Heart left ventricle (tissue), 16 donors: ENCODE results near the gene MPLKIP. TPM values are rescaled to one million over a fixed set of nuclear protein-coding genes. Genes with fewer than 3 reads are reported as not detected.

Source experiments
- ATAC-seq, 4 donors: fragments of 200-7000 bp; cut with Tn5 transposase; one replicate each; pipeline ENCODE4 v1.9.1; 2020 to 2022; ENCODE audit warnings: moderate library complexity in 4 of 4, mild to moderate bottlenecking in 3 of 4, moderate number of reproducible peaks in 1 of 4
- DNase-seq, 5 donors: peaks; one replicate each; pipeline ENCODE4 v3.0.0-alpha.2; 2020
- H3K27ac ChIP-seq, 12 donors: fragments of 200-600 bp; sonication (generic) in 4 of 12; one replicate each; pipeline versions ENCODE4 v1.5.0 to v1.8.0; 2016 to 2022; ENCODE audit warnings: mild to moderate bottlenecking in 2 of 12
- H3K27me3 ChIP-seq, 9 donors: fragments of 200-600 bp; sonication (generic) in 2 of 9; one replicate each; pipeline versions ENCODE4 v1.5.1 to v1.8.0; 2016 to 2022; ENCODE audit warnings: mild to moderate bottlenecking in 3 of 9
- H3K36me3 ChIP-seq, 9 donors: fragments of 200-600 bp; sonication (generic) in 2 of 9; one replicate each; pipeline versions ENCODE4 v1.5.0 to v1.8.0; 2018 to 2022; ENCODE audit warnings: mild to moderate bottlenecking in 2 of 9
- H3K4me1 ChIP-seq, 12 donors: fragments of 200-600 bp; sonication (generic) in 4 of 12; one replicate each; pipeline versions ENCODE4 v1.5.0 to v1.8.0; 2016 to 2022; ENCODE audit warnings: mild to moderate bottlenecking in 3 of 12
- H3K4me3 ChIP-seq, 12 donors: fragments of 200-600 bp; sonication (generic) in 4 of 12; one replicate each; pipeline versions ENCODE4 v1.5.0 to v1.8.0; 2017 to 2022; ENCODE audit warnings: mild to moderate bottlenecking in 9 of 12, moderate library complexity in 4 of 12
- H3K9me3 ChIP-seq, 12 donors: fragments of 200-600 bp; sonication (generic) in 4 of 12; one replicate each; pipeline versions ENCODE4 v1.5.0 to v1.8.0; 2016 to 2022; ENCODE audit warnings: mild to moderate bottlenecking in 1 of 12
- CTCF ChIP-seq, 12 donors: fragments of 200-600 bp; sonication (generic) in 4 of 12; IDR thresholded peaks; one replicate each; pipeline versions ENCODE4 v1.5.0 to v1.8.0; 2018 to 2022; ENCODE audit warnings: antibody characterized with exemption in 12 of 12, mild to moderate bottlenecking in 5 of 12
- POLR2A ChIP-seq, 2 donors: fragments of 450-650 bp; IDR thresholded peaks; one replicate each; pipeline ENCODE4 v1.6.1; 2017; ENCODE audit warnings: antibody characterized with exemption in 2 of 2, mild to moderate bottlenecking in 2 of 2, moderate library complexity in 2 of 2
- WGBS, 4 donors: extraction: QIAGEN DNeasy Blood & Tissue Kit in 2 of 4; methylation state at CpG; one replicate each; pipeline versions ENCODE4 v1.1.5 to v1.1.7; 2013 to 2018; 5-methylcytosine and 5-hydroxymethylcytosine counted together
- intact Hi-C, 10 donors: fragments of 100-400 bp; cut with DNase I; formaldehyde crosslinking; loops; one replicate each; pipeline versions ENCODE4 v1.11.1 to v1.14.2; 2022
- polyA plus RNA-seq, 2 donors: library from polyadenylated mRNA; stranded (reverse); fragments of 200-250 nt; gene quantifications; one replicate each; pipeline ENCODE4 v1.2.3, GENCODE V29; 2013
- total RNA-seq, 9 donors: library from RNA; depleted of rRNA in 2 of 9; stranded (reverse); fragments of >200 nt in 2 of 9; fragmentation: NEBNext Ultra II Directional in 3 of 9; extraction: Animal tissue kit (Norgen Biotek cat#: 25700) in 3 of 9; gene quantifications; one replicate each; pipeline versions ENCODE4 v1.1.0 to v1.2.4, GENCODE V29; 2016 to 2023
- donor health status: ischemic (EF 13 %, LVEDD 7.1; RV severe dilation, severe dysfunction).
- donor health status: healthy with polysubstance abuse.
- donor health status: DM: no; HTN: yes; CAD: no.
- donor health status: DM: no; HTN: no; CAD: no.
- donor health status: ischemic (EF 25% LVEDD 6.9; RV normal size, moderate dysfunction).
- donor health status: ischemic (EF 25% LVEDD 5.7; RV mildly dilated, moderate dysfunction).
- donor health status: healthy.
- donor health status: DM: yes; HTN: yes; CAD: no.
- donor health status: ischemic (EF 35%, LVEDD 5.7; RV mildly dilated, moderate dysfunction).
- donor health status: nonischemic (EF 11% LVEDD 7.7; RV severe dilation, severe dysfunction).
- donor health status: DM: yes; HTN: yes; CAD: no.
- donor health status: PGD.
- donor health status: ischemic (EF 29% LVEDD 5.4; RV normal size, mild dysfunction).
- donor health status: nonischemic (EF 23%, LVEDD 6.1; RV moderate dilation, normal function).

MPLKIP gene
- total and polyA plus RNA-seq, 11 donors, result 12.0 to 25.6 (median 17.4) TPM

- Histone ChIP-seq H3K27ac (no peak overlapping the region), H3K36me3 (peaks cover 0 to 67% (median 49%) of the 10 kb centered on the region in 9 donors), H3K4me1 (peaks cover 0 to 23% (median 3%) of the 10 kb centered on the region in 12 donors), H3K9me3 (no peaks in the 10 kb centered on the region), H3K4me3 (no peak overlapping the region), H3K27me3 (no peaks in the 10 kb centered on the region)
- peak in 1 of 4 donors; percentile 18 for ATAC-seq
- DNase-seq, result no peak
- intact Hi-C loops, result loop anchor here in 1 of 10 donors (10.0 kb wide), 1 partner anchor 59 kb away; no protein-coding TSS in a partner anchor
- WGBS, 4 donors, result 21 to 32% (median 28%) methylated on average over 1 of the region's 1 CpG
- TF ChIP-seq CTCF (IDR thresholded peaks at IDR 0.05), result no peak
- TF ChIP-seq POLR2A (IDR thresholded peaks at IDR 0.05), result no peak
Observed at GRCh38 chr7:40095695-40096327, 38.6 kb downstream of the MPLKIP start.

GRCh38 chr7:40095230-40095629, 39.2 kb downstream of the MPLKIP start:
- no peak for TF ChIP-seq CTCF (IDR thresholded peaks at IDR 0.05)
- TF ChIP-seq POLR2A (IDR thresholded peaks at IDR 0.05), result no peak
- no peak for ATAC-seq
- intact Hi-C loops, result loop anchor here in 1 of 10 donors (10.0 kb wide), 1 partner anchor 60 kb away; no protein-coding TSS in a partner anchor

GRCh38 chr7:40093631-40094350, 40.6 kb downstream of the MPLKIP start:
- ATAC-seq, result peak in 2 of 4 donors; percentile 16 to 39

More at GRCh38 chr7:40095230-40095629, 39.2 kb downstream of the MPLKIP start:
- Histone ChIP-seq H3K27me3 (no peaks in the 10 kb centered on the region), H3K36me3 (peaks cover 0 to 73% (median 55%) of the 10 kb centered on the region in 9 donors), H3K9me3 (no peaks in the 10 kb centered on the region), H3K27ac (no peak overlapping the region), H3K4me1 (peaks cover 0 to 23% (median 3%) of the 10 kb centered on the region in 12 donors), H3K4me3 (no peak overlapping the region)
- DNase-seq, result no peak
- WGBS, 4 donors, result 72 to 83% (median 77%) methylated on average over 1 of the region's 1 CpG

More at GRCh38 chr7:40093631-40094350, 40.6 kb downstream of the MPLKIP start:
- TF ChIP-seq CTCF (IDR thresholded peaks at IDR 0.05), result no peak
- TF ChIP-seq POLR2A (IDR thresholded peaks at IDR 0.05), result no peak
- intact Hi-C loops, result loop anchor here in 1 of 10 donors (10.0 kb wide), 1 partner anchor 61 kb away; no protein-coding TSS in a partner anchor
- peaks cover 0 to 87% (median 68%) of the 10 kb centered on the region in 9 donors for H3K36me3 ChIP-seq
- no peak for DNase-seq
- WGBS, 4 donors, result 69 to 77% (median 75%) methylated on average over 8 of the region's 8 CpGs
- no peaks in the 10 kb centered on the region for H3K9me3 ChIP-seq
- H3K4me3 ChIP-seq, result no peak overlapping the region
- no peaks in the 10 kb centered on the region for H3K27me3 ChIP-seq
- H3K4me1 ChIP-seq, result peaks cover 0 to 20% (median 2%) of the 10 kb centered on the region in 12 donors
- no peak overlapping the region for H3K27ac ChIP-seq
